GM19452 (cell line): ENCODE data around the gene LRBA.
"Not testable (repeated sequence)": the region's sequence is repeated elsewhere in the genome, so short reads cannot be mapped to it uniquely, and the experiment has no call there.

Experiments
- ATAC-seq: cut with Tn5 transposase; IDR thresholded peaks from one replicate; pipeline ENCODE4 v1.9.1; 2021; ENCODE audit not compliant: unreplicated experiment

Gene LRBA

GRCh38 chr4:150386415-150386814 lies 628.7 kb downstream of the LRBA start:
- not testable (repeated sequence) for ATAC-seq

- no peak for ATAC-seq
Observed at GRCh38 chr4:150385606-150386005, 629.5 kb downstream of the LRBA start.

GRCh38 chr4:150384249-150384648 lies 630.8 kb downstream of the LRBA start:
- ATAC-seq, result no peak

GRCh38 chr4:150382028-150382427 lies 633.1 kb downstream of the LRBA start:
- ATAC-seq, result no peak

- ATAC-seq, result no peak
Observed at GRCh38 chr4:150381609-150382008, 633.5 kb downstream of the LRBA start.

- no peak for ATAC-seq
Observed at GRCh38 chr4:150381036-150381435, 634.0 kb downstream of the LRBA start.

GRCh38 chr4:150379454-150379853 lies 635.6 kb downstream of the LRBA start:
- ATAC-seq, result no peak

GRCh38 chr4:150375025-150375424 lies 640.1 kb downstream of the LRBA start:
- no peak for ATAC-seq

- no peak for ATAC-seq
Observed at GRCh38 chr4:150371869-150372268, 643.2 kb downstream of the LRBA start.

GRCh38 chr4:150369434-150370380 lies 645.4 kb downstream of the LRBA start:
- no peak for ATAC-seq

GRCh38 chr4:150368667-150369066 lies 646.4 kb downstream of the LRBA start:
- ATAC-seq, result no peak

- ATAC-seq, result no peak
Observed at GRCh38 chr4:150367326-150367725, 647.8 kb downstream of the LRBA start.

GRCh38 chr4:150366487-150366999 lies 648.5 kb downstream of the LRBA start:
- ATAC-seq, result no peak

GRCh38 chr4:150363721-150364688 lies 651.1 kb downstream of the LRBA start:
- no peak for ATAC-seq

GRCh38 chr4:150358691-150359090 lies 656.4 kb downstream of the LRBA start:
- no peak for ATAC-seq

GRCh38 chr4:150357829-150358228 lies 657.3 kb downstream of the LRBA start:
- ATAC-seq, result no peak

- ATAC-seq, result no peak
Observed at GRCh38 chr4:150355858-150356455, 659.1 kb downstream of the LRBA start.

GRCh38 chr4:150355418-150355817 lies 659.7 kb downstream of the LRBA start:
- no peak for ATAC-seq

- no peak for ATAC-seq
Observed at GRCh38 chr4:150354214-150354796, 660.8 kb downstream of the LRBA start.

GRCh38 chr4:150348079-150348478 lies 667.0 kb downstream of the LRBA start:
- ATAC-seq, result no peak
